ENCODE measurements around the gene SHC3.

SHC3 gene

GRCh38 chr9:89005323-89005722 lies 173.3 kb downstream of the SHC3 start:
- H3K4me1 ChIP-seq (ENCODE audit: insufficient read depth, low read length) = peaks cover 13% of the 10 kb centered on the region
- H3K9ac ChIP-seq (ENCODE audit: low read length) = no peak overlapping the region
- no peaks in the 10 kb centered on the region for H3K27me3 ChIP-seq (ENCODE audit: control insufficient read depth in 1 of 2, insufficient read depth in 2 of 2, low read length in 2 of 2)
- H3K27ac ChIP-seq (ENCODE audit: low read depth, low read length) = no peak overlapping the region
- H3K4me3 ChIP-seq (ENCODE audit: low read depth in 1 of 2, low read length in 2 of 2) = no peak overlapping the region
- H3K36me3 ChIP-seq (ENCODE audit: insufficient read depth, low read length) = no peaks in the 10 kb centered on the region
- no peaks in the 10 kb centered on the region for H3K9me3 ChIP-seq (ENCODE audit: low read length)

- H3K27ac ChIP-seq (ENCODE audit: low read depth, low read length) = no peak overlapping the region
- H3K27me3 ChIP-seq (ENCODE audit: control insufficient read depth in 1 of 2, insufficient read depth in 2 of 2, low read length in 2 of 2) = no peaks in the 10 kb centered on the region
- H3K9me3 ChIP-seq (ENCODE audit: low read length) = no peaks in the 10 kb centered on the region
- peaks cover 28% of the 10 kb centered on the region for H3K4me1 ChIP-seq (ENCODE audit: insufficient read depth, low read length)
- H3K4me3 ChIP-seq (ENCODE audit: low read depth in 1 of 2, low read length in 2 of 2) = no peak overlapping the region
- H3K9ac ChIP-seq (ENCODE audit: low read length) = no peak overlapping the region
- no peaks in the 10 kb centered on the region for H3K36me3 ChIP-seq (ENCODE audit: insufficient read depth, low read length)
Measured at GRCh38 chr9:89002987-89003386, 175.6 kb downstream of the SHC3 start.

GRCh38 chr9:89001917-89002540 lies 176.6 kb downstream of the SHC3 start:
- H3K9ac ChIP-seq (ENCODE audit: low read length) = no peak overlapping the region
- no peaks in the 10 kb centered on the region for H3K27me3 ChIP-seq (ENCODE audit: control insufficient read depth in 1 of 2, insufficient read depth in 2 of 2, low read length in 2 of 2)
- H3K27ac ChIP-seq (ENCODE audit: low read depth, low read length) = no peak overlapping the region
- no peak overlapping the region for H3K4me3 ChIP-seq (ENCODE audit: low read depth in 1 of 2, low read length in 2 of 2)
- H3K9me3 ChIP-seq (ENCODE audit: low read length) = no peaks in the 10 kb centered on the region
- peaks cover 28% of the 10 kb centered on the region for H3K4me1 ChIP-seq (ENCODE audit: insufficient read depth, low read length)
- no peaks in the 10 kb centered on the region for H3K36me3 ChIP-seq (ENCODE audit: insufficient read depth, low read length)

- peaks cover 28% of the 10 kb centered on the region for H3K4me1 ChIP-seq (ENCODE audit: insufficient read depth, low read length)
- H3K4me3 ChIP-seq (ENCODE audit: low read depth in 1 of 2, low read length in 2 of 2) = peak overlapping the region in 1 of 2 donors; percentile 29
- no peak overlapping the region for H3K9ac ChIP-seq (ENCODE audit: low read length)
- no peaks in the 10 kb centered on the region for H3K36me3 ChIP-seq (ENCODE audit: insufficient read depth, low read length)
- H3K9me3 ChIP-seq (ENCODE audit: low read length) = no peaks in the 10 kb centered on the region
- H3K27ac ChIP-seq (ENCODE audit: low read depth, low read length) = no peak overlapping the region
- no peaks in the 10 kb centered on the region for H3K27me3 ChIP-seq (ENCODE audit: control insufficient read depth in 1 of 2, insufficient read depth in 2 of 2, low read length in 2 of 2)
Measured at GRCh38 chr9:89000973-89001916, 177.4 kb downstream of the SHC3 start.

GRCh38 chr9:89000371-89000781 lies 178.2 kb downstream of the SHC3 start:
- no peaks in the 10 kb centered on the region for H3K36me3 ChIP-seq (ENCODE audit: insufficient read depth, low read length)
- H3K9me3 ChIP-seq (ENCODE audit: low read length) = no peaks in the 10 kb centered on the region
- H3K4me1 ChIP-seq (ENCODE audit: insufficient read depth, low read length) = peaks cover 29% of the 10 kb centered on the region
- H3K4me3 ChIP-seq (ENCODE audit: low read depth in 1 of 2, low read length in 2 of 2) = no peak overlapping the region
- H3K9ac ChIP-seq (ENCODE audit: low read length) = no peak overlapping the region
- no peaks in the 10 kb centered on the region for H3K27me3 ChIP-seq (ENCODE audit: control insufficient read depth in 1 of 2, insufficient read depth in 2 of 2, low read length in 2 of 2)
- no peak overlapping the region for H3K27ac ChIP-seq (ENCODE audit: low read depth, low read length)

GRCh38 chr9:88998911-88999310 lies 179.7 kb downstream of the SHC3 start:
- H3K4me1 ChIP-seq (ENCODE audit: insufficient read depth, low read length) = peaks cover 37% of the 10 kb centered on the region
- no peak overlapping the region for H3K27ac ChIP-seq (ENCODE audit: low read depth, low read length)
- H3K9ac ChIP-seq (ENCODE audit: low read length) = no peak overlapping the region
- H3K4me3 ChIP-seq (ENCODE audit: low read depth in 1 of 2, low read length in 2 of 2) = no peak overlapping the region
- no peaks in the 10 kb centered on the region for H3K27me3 ChIP-seq (ENCODE audit: control insufficient read depth in 1 of 2, insufficient read depth in 2 of 2, low read length in 2 of 2)
- H3K36me3 ChIP-seq (ENCODE audit: insufficient read depth, low read length) = no peaks in the 10 kb centered on the region
- no peaks in the 10 kb centered on the region for H3K9me3 ChIP-seq (ENCODE audit: low read length)

GRCh38 chr9:88998503-88998902 lies 180.1 kb downstream of the SHC3 start:
- Histone ChIP-seq H3K9me3 (ENCODE audit: low read length) (no peaks in the 10 kb centered on the region), H3K27ac (ENCODE audit: low read depth, low read length) (no peak overlapping the region), H3K4me3 (ENCODE audit: low read depth in 1 of 2, low read length in 2 of 2) (no peak overlapping the region), H3K36me3 (ENCODE audit: insufficient read depth, low read length) (no peaks in the 10 kb centered on the region), H3K9ac (ENCODE audit: low read length) (no peak overlapping the region), H3K27me3 (ENCODE audit: control insufficient read depth in 1 of 2, insufficient read depth in 2 of 2, low read length in 2 of 2) (no peaks in the 10 kb centered on the region), H3K4me1 (ENCODE audit: insufficient read depth, low read length) (peaks cover 41% of the 10 kb centered on the region)

GRCh38 chr9:88997646-88998045 lies 181.0 kb downstream of the SHC3 start:
- H3K27me3 ChIP-seq (ENCODE audit: control insufficient read depth in 1 of 2, insufficient read depth in 2 of 2, low read length in 2 of 2) = no peaks in the 10 kb centered on the region

GRCh38 chr9:88996921-88997235 lies 181.7 kb downstream of the SHC3 start:
- peaks cover 0 to 1% of the 10 kb centered on the region in 2 donors for H3K27me3 ChIP-seq (ENCODE audit: control insufficient read depth in 1 of 2, insufficient read depth in 2 of 2, low read length in 2 of 2)
- no peak overlapping the region for H3K9ac ChIP-seq (ENCODE audit: low read length)
- no peak overlapping the region for H3K4me3 ChIP-seq (ENCODE audit: low read depth in 1 of 2, low read length in 2 of 2)
- peaks cover 46% of the 10 kb centered on the region for H3K4me1 ChIP-seq (ENCODE audit: insufficient read depth, low read length)
- no peaks in the 10 kb centered on the region for H3K36me3 ChIP-seq (ENCODE audit: insufficient read depth, low read length)
- no peaks in the 10 kb centered on the region for H3K9me3 ChIP-seq (ENCODE audit: low read length)
- H3K27ac ChIP-seq (ENCODE audit: low read depth, low read length) = no peak overlapping the region

More at GRCh38 chr9:88997646-88998045, 181.0 kb downstream of the SHC3 start:
- no peak overlapping the region for H3K4me3 ChIP-seq (ENCODE audit: low read depth in 1 of 2, low read length in 2 of 2)
- no peak overlapping the region for H3K9ac ChIP-seq (ENCODE audit: low read length)
- H3K27ac ChIP-seq (ENCODE audit: low read depth, low read length) = no peak overlapping the region
- H3K9me3 ChIP-seq (ENCODE audit: low read length) = no peaks in the 10 kb centered on the region
- peaks cover 44% of the 10 kb centered on the region for H3K4me1 ChIP-seq (ENCODE audit: insufficient read depth, low read length)
- no peaks in the 10 kb centered on the region for H3K36me3 ChIP-seq (ENCODE audit: insufficient read depth, low read length)

- Histone ChIP-seq H3K36me3 (ENCODE audit: insufficient read depth, low read length) (no peaks in the 10 kb centered on the region), H3K27ac (ENCODE audit: low read depth, low read length) (no peak overlapping the region), H3K9ac (ENCODE audit: low read length) (no peak overlapping the region), H3K27me3 (ENCODE audit: control insufficient read depth in 1 of 2, insufficient read depth in 2 of 2, low read length in 2 of 2) (peaks cover 0 to 5% of the 10 kb centered on the region in 2 donors), H3K9me3 (ENCODE audit: low read length) (no peaks in the 10 kb centered on the region), H3K4me1 (ENCODE audit: insufficient read depth, low read length) (peaks cover 45% of the 10 kb centered on the region), H3K4me3 (ENCODE audit: low read depth in 1 of 2, low read length in 2 of 2) (no peak overlapping the region)
Measured at GRCh38 chr9:88996046-88996920, 182.3 kb downstream of the SHC3 start.

- Histone ChIP-seq H3K4me3 (ENCODE audit: low read depth in 1 of 2, low read length in 2 of 2) (no peak overlapping the region), H3K27me3 (ENCODE audit: control insufficient read depth in 1 of 2, insufficient read depth in 2 of 2, low read length in 2 of 2) (peaks cover 0 to 5% of the 10 kb centered on the region in 2 donors), H3K4me1 (ENCODE audit: insufficient read depth, low read length) (peaks cover 39% of the 10 kb centered on the region), H3K9ac (ENCODE audit: low read length) (no peak overlapping the region), H3K36me3 (ENCODE audit: insufficient read depth, low read length) (no peaks in the 10 kb centered on the region), H3K9me3 (ENCODE audit: low read length) (no peaks in the 10 kb centered on the region), H3K27ac (ENCODE audit: low read depth, low read length) (no peak overlapping the region)
Measured at GRCh38 chr9:88995627-88996026, 183.0 kb downstream of the SHC3 start.

Data from muscle layer of colon (tissue), 2 donors.